Lung (tissue), 12 donors: ENCODE measurements around the gene MAST2. TPM values are rescaled to one million over a fixed set of nuclear protein-coding genes. Genes with fewer than 3 reads are reported as not detected.

Source experiments
- ATAC-seq: fragments of 200-7000 bp; cut with Tn5 transposase; one replicate; pipeline ENCODE4 v1.9.1; 2020; ENCODE audit warnings: moderate number of reproducible peaks; ENCODE audit not compliant: insufficient read depth, low FRiP score
- DNase-seq, 3 donors: peaks; one replicate each; pipeline ENCODE4 v3.0.0-alpha.2; 2013 to 2017
- H3K27ac ChIP-seq, 2 donors: one replicate each; pipeline ENCODE4 v1.5.1; 2013; ENCODE audit warnings: mild to moderate bottlenecking in 2 of 2, moderate library complexity in 2 of 2, control low read depth in 1 of 2, inconsistent platforms in 1 of 2, low read depth in 1 of 2, low read length in 1 of 2
- H3K27me3 ChIP-seq, 3 donors: one replicate each; pipeline ENCODE4 v1.5.1; 2013; ENCODE audit warnings: low read length in 2 of 3; ENCODE audit not compliant: control insufficient read depth in 3 of 3, insufficient read depth in 3 of 3
- H3K36me3 ChIP-seq, 4 donors: one replicate each; pipeline ENCODE4 v1.5.1; 2013; ENCODE audit warnings: low read length in 4 of 4, mild to moderate bottlenecking in 1 of 4, moderate library complexity in 1 of 4; ENCODE audit not compliant: control insufficient read depth in 4 of 4, insufficient read depth in 4 of 4
- H3K4me1 ChIP-seq, 5 donors: one replicate each; pipeline ENCODE4 v1.5.1; 2013; ENCODE audit warnings: low read length in 5 of 5, mild to moderate bottlenecking in 2 of 5, moderate library complexity in 1 of 5; ENCODE audit not compliant: control insufficient read depth in 5 of 5, insufficient read depth in 5 of 5
- H3K4me3 ChIP-seq: one replicate; pipeline ENCODE4 v1.5.1; 2013; ENCODE audit warnings: mild to moderate bottlenecking, control low read depth, moderate library complexity
- H3K9ac ChIP-seq, 2 donors: one replicate each; pipeline ENCODE4 v1.5.1; 2013; ENCODE audit warnings: low read length in 2 of 2, control low read depth in 1 of 2; ENCODE audit not compliant: insufficient read depth in 1 of 2
- H3K9me3 ChIP-seq, 4 donors: one replicate each; pipeline ENCODE4 v1.5.1; 2013; ENCODE audit warnings: low read length in 3 of 4, mild to moderate bottlenecking in 1 of 4, moderate library complexity in 1 of 4; ENCODE audit not compliant: control insufficient read depth in 4 of 4, insufficient read depth in 3 of 4
- WGBS, 2 donors: extraction: QIAGEN DNeasy Blood & Tissue Kit; methylation state at CpG; one replicate each; pipeline ENCODE4 v1.1.7; 2013; 5-methylcytosine and 5-hydroxymethylcytosine counted together
- polyA plus RNA-seq, 2 donors: library from polyadenylated mRNA; stranded (reverse); fragments of 200-250 nt; gene quantifications; one replicate each; pipeline ENCODE4 v1.2.1, GENCODE V29; 2013
- total RNA-seq, 2 donors: library from RNA; depleted of rRNA in 1 of 2; stranded (reverse); fragments of >200 nt in 1 of 2; gene quantifications; one replicate each; pipeline ENCODE4 v1.2.1, GENCODE V29; 2014 to 2021
- TF ChIP-seq, protein P1 (sequence below): IDR thresholded peaks from 2 replicates; pipeline ENCODE4 v1.5.1; 2012; ENCODE audit warnings: mild to moderate bottlenecking; ENCODE audit errors: control extremely low read depth, extremely low read depth
- donor health status: control.
- donor health status: control.
- donor health status: Bipolar disorder and iron deficiency.
- donor health status: healthy.
- donor health status: DM: yes; HTN: yes; CAD: no.

Gene MAST2
- total and polyA plus RNA-seq, 4 donors: 10.5 to 28.6 (median 19.1) TPM

DNA sequence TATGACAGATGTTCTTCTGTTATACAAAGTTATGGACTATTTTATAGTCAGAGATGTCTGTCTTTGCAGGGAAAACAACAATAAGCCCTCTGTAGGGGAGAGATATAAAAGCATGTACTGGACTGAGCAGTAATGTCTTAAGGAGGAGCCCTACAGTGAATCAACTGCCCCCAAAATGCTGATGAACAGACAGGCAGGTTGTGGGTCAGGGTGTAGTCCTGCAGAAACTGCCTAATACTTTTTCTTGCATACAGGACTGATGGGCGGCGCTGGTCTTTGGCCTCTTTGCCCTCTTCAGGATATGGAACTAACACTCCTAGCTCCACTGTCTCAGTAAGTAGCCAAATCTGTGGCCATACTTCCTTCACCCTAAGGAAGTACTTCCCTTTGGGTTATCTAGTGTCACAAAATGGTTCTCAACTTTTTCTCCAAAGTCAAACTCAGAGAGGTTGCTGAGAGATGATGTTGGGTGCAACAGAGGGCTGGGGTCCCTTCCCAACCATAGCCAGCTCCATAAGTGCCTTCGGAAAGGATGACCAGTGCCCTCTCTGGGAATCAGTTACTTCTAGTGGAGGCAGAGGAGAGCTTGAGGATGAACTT, 199.2 kb downstream of the MAST2 start:
- DNase-seq (no peak), ATAC-seq (no peak)
- H3K4me3 ChIP-seq: no peak overlapping the region
- WGBS, 2 donors: 96 to 98% methylated on average over 3 of the region's 3 CpGs
- peaks cover 0 to 8% (median 4%) of the 10 kb centered on the region in 5 donors for H3K4me1 ChIP-seq
- peaks cover 3 to 24% (median 7%) of the 10 kb centered on the region in 4 donors for H3K36me3 ChIP-seq
- no peak overlapping the region for H3K27ac ChIP-seq
- no peaks in the 10 kb centered on the region for H3K9me3 ChIP-seq
- TF ChIP-seq, protein P1, sequence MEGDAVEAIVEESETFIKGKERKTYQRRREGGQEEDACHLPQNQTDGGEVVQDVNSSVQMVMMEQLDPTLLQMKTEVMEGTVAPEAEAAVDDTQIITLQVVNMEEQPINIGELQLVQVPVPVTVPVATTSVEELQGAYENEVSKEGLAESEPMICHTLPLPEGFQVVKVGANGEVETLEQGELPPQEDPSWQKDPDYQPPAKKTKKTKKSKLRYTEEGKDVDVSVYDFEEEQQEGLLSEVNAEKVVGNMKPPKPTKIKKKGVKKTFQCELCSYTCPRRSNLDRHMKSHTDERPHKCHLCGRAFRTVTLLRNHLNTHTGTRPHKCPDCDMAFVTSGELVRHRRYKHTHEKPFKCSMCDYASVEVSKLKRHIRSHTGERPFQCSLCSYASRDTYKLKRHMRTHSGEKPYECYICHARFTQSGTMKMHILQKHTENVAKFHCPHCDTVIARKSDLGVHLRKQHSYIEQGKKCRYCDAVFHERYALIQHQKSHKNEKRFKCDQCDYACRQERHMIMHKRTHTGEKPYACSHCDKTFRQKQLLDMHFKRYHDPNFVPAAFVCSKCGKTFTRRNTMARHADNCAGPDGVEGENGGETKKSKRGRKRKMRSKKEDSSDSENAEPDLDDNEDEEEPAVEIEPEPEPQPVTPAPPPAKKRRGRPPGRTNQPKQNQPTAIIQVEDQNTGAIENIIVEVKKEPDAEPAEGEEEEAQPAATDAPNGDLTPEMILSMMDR: no peak
- no peak overlapping the region for H3K9ac ChIP-seq
- no peaks in the 10 kb centered on the region for H3K27me3 ChIP-seq

DNA sequence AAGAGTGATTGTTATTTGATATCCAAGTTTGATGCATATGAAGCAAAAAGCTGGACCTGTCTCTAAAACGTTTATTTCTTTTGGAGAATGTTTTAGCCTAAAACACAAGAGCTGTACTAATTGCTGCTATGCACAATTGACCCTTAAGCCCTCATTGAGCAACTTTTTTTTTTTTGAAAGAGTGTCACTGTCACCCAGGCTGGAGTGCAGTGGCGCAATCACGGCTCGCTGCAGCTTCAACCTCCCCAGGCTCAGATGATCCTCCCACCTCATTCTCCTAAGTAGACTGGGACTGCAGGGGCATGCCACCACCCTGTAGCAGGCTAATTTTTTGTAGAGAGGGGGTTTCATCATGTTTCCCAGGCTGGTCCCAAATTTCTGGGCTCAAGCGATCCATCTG, 199.9 kb downstream of the MAST2 start:
- no peak for ATAC-seq
- H3K9me3 ChIP-seq: no peaks in the 10 kb centered on the region
- peaks cover 4 to 30% (median 9%) of the 10 kb centered on the region in 4 donors for H3K36me3 ChIP-seq
- no peak overlapping the region for H3K9ac ChIP-seq
- H3K4me3 ChIP-seq: no peak overlapping the region
- H3K27ac ChIP-seq: no peak overlapping the region
- DNase-seq: no peak
- H3K27me3 ChIP-seq: no peaks in the 10 kb centered on the region
- TF ChIP-seq, protein P1: no peak
- H3K4me1 ChIP-seq: peaks cover 0 to 7% (median 4%) of the 10 kb centered on the region in 5 donors
- 41 to 61% methylated on average over 5 of the region's 5 CpGs for WGBS, 2 donors

DNA sequence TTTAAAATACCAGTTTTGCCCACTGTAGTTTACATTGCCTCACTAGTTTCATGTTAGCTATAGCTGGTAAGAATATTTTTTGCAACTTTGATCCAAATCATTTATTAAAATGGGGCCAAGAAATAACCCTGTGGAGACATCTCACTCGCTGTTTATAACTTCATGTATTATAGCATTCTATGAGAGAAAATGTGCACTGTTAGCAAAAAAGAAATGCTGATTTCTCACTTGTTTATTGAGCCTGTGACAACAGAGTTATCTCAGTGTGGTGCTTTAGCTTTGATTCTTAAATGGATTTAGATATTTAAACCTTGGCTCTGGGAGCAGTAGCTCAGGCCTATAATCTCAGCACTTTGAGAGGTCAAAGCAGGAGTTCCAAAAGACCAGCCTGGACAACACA, 201.1 kb downstream of the MAST2 start:
- WGBS, 2 donors: 92 to 96% methylated on average over 1 of the region's 1 CpG
- Histone ChIP-seq H3K9ac (no peak overlapping the region), H3K27me3 (no peaks in the 10 kb centered on the region), H3K36me3 (peaks cover 7 to 31% (median 13%) of the 10 kb centered on the region in 4 donors), H3K27ac (no peak overlapping the region), H3K4me3 (no peak overlapping the region), H3K9me3 (no peaks in the 10 kb centered on the region), H3K4me1 (peaks cover 0 to 5% (median 0%) of the 10 kb centered on the region in 5 donors)
- TF ChIP-seq, protein P1: no peak
- DNase-seq (no peak), ATAC-seq (no peak)

DNA sequence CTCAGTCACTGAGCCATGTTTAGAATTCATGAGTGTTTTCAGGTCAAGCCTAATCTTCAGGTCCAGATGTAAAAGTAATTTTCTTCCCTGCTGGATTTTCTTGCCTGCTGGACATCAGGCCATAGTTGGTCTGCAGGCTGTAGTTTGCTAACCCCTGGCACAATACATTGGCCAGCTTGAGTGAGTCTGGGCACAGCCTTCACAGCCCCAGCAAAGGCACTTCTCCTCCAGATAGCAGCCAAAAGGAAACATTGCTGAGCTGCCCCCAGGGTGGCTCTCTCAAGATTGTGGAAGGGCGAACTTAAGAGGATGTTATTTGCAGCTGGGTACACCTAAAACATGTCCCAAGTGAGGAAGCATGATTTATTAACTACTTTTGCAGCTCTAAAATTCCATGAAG, 202.2 kb downstream of the MAST2 start:
- Histone ChIP-seq H3K27me3 (no peaks in the 10 kb centered on the region), H3K9me3 (no peaks in the 10 kb centered on the region), H3K27ac (no peak overlapping the region), H3K4me3 (no peak overlapping the region), H3K4me1 (peaks cover 0 to 4% (median 0%) of the 10 kb centered on the region in 5 donors), H3K36me3 (peaks cover 12 to 38% (median 18%) of the 10 kb centered on the region in 4 donors), H3K9ac (no peak overlapping the region)
- DNase-seq: peak in 2 of 3 donors; percentile 17 to 18
- 76 to 84% methylated on average over 1 of the region's 1 CpG for WGBS, 2 donors
- TF ChIP-seq, protein P1: no peak
- ATAC-seq: no peak
